Measurements from ENCODE around the gene C1QTNF7.

C1QTNF7 gene

GRCh38 chr4:15459706-15460105 is 31.9 kb downstream of the C1QTNF7 start:
- H3K9me2 ChIP-seq (replicated peaks; ENCODE audit: control insufficient read depth, low read length): no peaks in the 10 kb centered on the region
- TF ChIP-seq CTCF (IDR thresholded peaks at IDR 0.05; ENCODE audit: low read depth, low read length, poor library complexity, severe bottlenecking) (no peak), EZH2phosphoT487 (IDR thresholded peaks at IDR 0.05; ENCODE audit: borderline replicate concordance, low read length) (no peak)
- H3K79me2 ChIP-seq (ENCODE audit: control insufficient read depth, low read length): no peaks in the 10 kb centered on the region

GRCh38 chr4:15466596-15466995 is 38.8 kb downstream of the C1QTNF7 start:
- Histone ChIP-seq H3K4me1 (ENCODE audit: control insufficient read depth, low read length) (no peaks in the 10 kb centered on the region; the same call in 1 of the 2 replicates), H4K20me1 (ENCODE audit: control insufficient read depth, insufficient read depth, low read depth, low read length) (no peaks in the 10 kb centered on the region), H3K9me3 (ENCODE audit: control insufficient read depth, insufficient read depth, low read length) (no peaks in the 10 kb centered on the region), H3K4me3 (ENCODE audit: low read length) (no peak overlapping the region), H3K79me2 (ENCODE audit: control insufficient read depth, low read length) (no peaks in the 10 kb centered on the region), H3K27me3 (ENCODE audit: control insufficient read depth, low read length) (peaks cover 57% of the 10 kb centered on the region), H3K9me2 (replicated peaks; ENCODE audit: control insufficient read depth, low read length) (no peaks in the 10 kb centered on the region), H3K4me2 (ENCODE audit: low read length) (no peak overlapping the region), H3F3A (ENCODE audit: control insufficient read depth, insufficient read depth) (no peaks in the 10 kb centered on the region), H3K36me3 (ENCODE audit: control insufficient read depth, low read length) (no peaks in the 10 kb centered on the region), H3K27ac (ENCODE audit: low read depth, low read length) (no peak overlapping the region)
- TF ChIP-seq EZH2phosphoT487 (IDR thresholded peaks at IDR 0.05; ENCODE audit: borderline replicate concordance, low read length) (no peak), CTCF (IDR thresholded peaks at IDR 0.05; ENCODE audit: low read depth, low read length, poor library complexity, severe bottlenecking) (no peak)

More at GRCh38 chr4:15459706-15460105, 31.9 kb downstream of the C1QTNF7 start:
- H3F3A ChIP-seq (ENCODE audit: control insufficient read depth, insufficient read depth): no peaks in the 10 kb centered on the region
- H3K4me1 ChIP-seq (ENCODE audit: control insufficient read depth, low read length): peaks cover 11% of the 10 kb centered on the region
- H3K9me3 ChIP-seq (ENCODE audit: control insufficient read depth, insufficient read depth, low read length): no peaks in the 10 kb centered on the region
- no peak overlapping the region for H3K4me3 ChIP-seq (ENCODE audit: low read length)
- H3K27me3 ChIP-seq (ENCODE audit: control insufficient read depth, low read length): peaks cover 28% of the 10 kb centered on the region
- H3K4me2 ChIP-seq (ENCODE audit: low read length): no peak overlapping the region
- no peak overlapping the region for H3K27ac ChIP-seq (ENCODE audit: low read depth, low read length)
- no peaks in the 10 kb centered on the region for H4K20me1 ChIP-seq (ENCODE audit: control insufficient read depth, insufficient read depth, low read depth, low read length)
- no peaks in the 10 kb centered on the region for H3K36me3 ChIP-seq (ENCODE audit: control insufficient read depth, low read length)

GRCh38 chr4:15469402-15470127 is 41.7 kb downstream of the C1QTNF7 start, which contains the start of gene CC2D2A:
Gene CC2D2A, plus strand, starts transcription at chr4:15469882. Its CDS starts 6,051 bp downstream, at chr4:15475933.
- Histone ChIP-seq H3K36me3 (ENCODE audit: control insufficient read depth, low read length) (no peaks in the 10 kb centered on the region), H3K79me2 (ENCODE audit: control insufficient read depth, low read length) (no peaks in the 10 kb centered on the region), H3K4me3 (ENCODE audit: low read length) (no peak within 1 kb of the TSS), H3K27me3 (ENCODE audit: control insufficient read depth, low read length) (peaks cover 56% of the 10 kb centered on the region), H3K9me2 (replicated peaks; ENCODE audit: control insufficient read depth, low read length) (no peaks in the 10 kb centered on the region), H3K4me1 (ENCODE audit: control insufficient read depth, low read length) (no peaks in the 10 kb centered on the region; the same call in 1 of the 2 replicates), H4K20me1 (ENCODE audit: control insufficient read depth, insufficient read depth, low read depth, low read length) (no peaks in the 10 kb centered on the region), H3K27ac (ENCODE audit: low read depth, low read length) (no peak within 1 kb of the TSS), H3K4me2 (ENCODE audit: low read length) (no peak within 1 kb of the TSS), H3F3A (ENCODE audit: control insufficient read depth, insufficient read depth) (no peaks in the 10 kb centered on the region), H3K9me3 (ENCODE audit: control insufficient read depth, insufficient read depth, low read length) (no peaks in the 10 kb centered on the region)
- TF ChIP-seq CTCF (IDR thresholded peaks at IDR 0.05; ENCODE audit: low read depth, low read length, poor library complexity, severe bottlenecking) (no peak), EZH2phosphoT487 (IDR thresholded peaks at IDR 0.05; ENCODE audit: borderline replicate concordance, low read length) (no peak)
